Smooth muscle cell (in vitro differentiated cells): ENCODE data around the gene TMEM19. TPM values are rescaled to one million over a fixed set of nuclear protein-coding genes. Genes with fewer than 3 reads are reported as not detected.

ENCODE experiments used
- DNase-seq: peaks from one replicate; lab custom pipeline; 2025; ENCODE audit not compliant: unreplicated experiment; lab: John Stamatoyannopoulos, UW
- H2AFZ ChIP-seq: fragments of 200-600 bp; sonication (generic); 2 replicates; pipeline ENCODE4 v1.6.0; 2016; ENCODE audit warnings: antibody characterized with exemption, low read depth, mild to moderate bottlenecking
- H3F3A ChIP-seq: fragments of 200-600 bp; sonication (generic); 2 replicates; pipeline ENCODE4 v1.6.0; 2017; ENCODE audit warnings: antibody characterized with exemption, low read depth
- H3K27ac ChIP-seq: fragments of 200-600 bp; sonication (generic); 2 replicates; pipeline ENCODE4 v1.5.1; 2016; ENCODE audit warnings: low read depth, mild to moderate bottlenecking
- H3K27me3 ChIP-seq: fragments of 200-600 bp; sonication (generic); 2 replicates; pipeline ENCODE4 v1.6.1; 2016; ENCODE audit warnings: low read depth, mild to moderate bottlenecking
- H3K36me3 ChIP-seq: fragments of 200-600 bp; sonication (generic); 2 replicates; pipeline ENCODE4 v1.5.1; 2016; ENCODE audit warnings: low read depth
- H3K4me1 ChIP-seq: fragments of 200-600 bp; sonication (generic); 2 replicates; pipeline ENCODE4 v1.5.1; 2016; ENCODE audit warnings: low read depth
- H3K4me2 ChIP-seq: fragments of 200-600 bp; sonication (generic); 2 replicates; pipeline ENCODE4 v1.6.0; 2016; ENCODE audit warnings: mild to moderate bottlenecking
- H3K4me3 ChIP-seq: fragments of 200-600 bp; sonication (generic); 2 replicates; pipeline ENCODE4 v1.5.1; 2016; ENCODE audit warnings: mild to moderate bottlenecking
- H3K79me2 ChIP-seq: fragments of 200-600 bp; sonication (generic); 2 replicates; pipeline ENCODE4 v1.6.0; 2016; ENCODE audit warnings: low read depth, mild to moderate bottlenecking
- H3K9ac ChIP-seq: fragments of 200-600 bp; sonication (generic); 2 replicates; pipeline ENCODE4 v1.6.0; 2016; ENCODE audit warnings: low read depth
- H3K9me3 ChIP-seq: fragments of 200-600 bp; sonication (generic); replicated peaks from 2 replicates; pipeline ENCODE4 v1.5.1; 2016; ENCODE audit warnings: low read depth
- H4K20me1 ChIP-seq: fragments of 200-600 bp; sonication (generic); 2 replicates; pipeline ENCODE4 v1.6.0; 2016; ENCODE audit warnings: low read depth
- CTCF ChIP-seq: fragments of 200-600 bp; sonication (generic); IDR thresholded peaks from 2 replicates; pipeline ENCODE4 v1.5.1; 2017; ENCODE audit warnings: borderline replicate concordance, mild to moderate bottlenecking, antibody characterized with exemption; ENCODE audit not compliant: insufficient read depth, poor library complexity, severe bottlenecking
- WGBS: methylation state at CpG from one replicate; pipeline ENCODE4 v1.1.7; 2016; ENCODE audit warnings: low lambda C conversion rate; 5-methylcytosine and 5-hydroxymethylcytosine counted together
- polyA plus RNA-seq: library from polyadenylated mRNA; unstranded; fragments of >200 nt; fragmentation: Nextera tagmentation; extraction: Ambion mirVana; gene quantifications from 2 replicates; pipeline ENCODE4 v1.2.1, GENCODE V29; 2016
- total RNA-seq: library from RNA; depleted of rRNA; stranded (reverse); fragments of >200 nt; gene quantifications from 2 replicates; pipeline ENCODE4 v1.2.3, GENCODE V29; 2014

Gene TMEM19
- total and polyA plus RNA-seq, 2 experiments from 2014 or later, result 8.3 to 19.6 TPM

- no peak for TF ChIP-seq CTCF
- H3K4me1 ChIP-seq, result no peaks in the 10 kb centered on the region
Observed at GRCh38 chr12:71645268-71645667, 40.6 kb upstream of the TMEM19 start.

GRCh38 chr12:71646512-71646911, 39.4 kb upstream of the TMEM19 start:
- Histone ChIP-seq H3K36me3 (peaks cover 30% of the 10 kb centered on the region), H3K9ac (no peak overlapping the region), H3K4me1 (no peaks in the 10 kb centered on the region), H3K4me3 (no peak overlapping the region), H3K4me2 (no peak overlapping the region), H3K27me3 (no peaks in the 10 kb centered on the region), H4K20me1 (peaks cover 99% of the 10 kb centered on the region), H3K79me2 (peaks cover 90% of the 10 kb centered on the region), H3F3A (peaks cover 3% of the 10 kb centered on the region), H2AFZ (no peak overlapping the region), H3K9me3 (no peaks in the 10 kb centered on the region), H3K27ac (no peak overlapping the region)
- 85% methylated on average over 3 of the region's 3 CpGs for WGBS
- no peak for DNase-seq
- no peak for TF ChIP-seq CTCF

More at GRCh38 chr12:71645268-71645667, 40.6 kb upstream of the TMEM19 start:
- DNase-seq, result no peak
- Histone ChIP-seq H3K36me3 (peaks cover 30% of the 10 kb centered on the region), H3K79me2 (peaks cover 90% of the 10 kb centered on the region), H3K9ac (no peak overlapping the region), H2AFZ (no peak overlapping the region), H3K4me3 (no peak overlapping the region), H3K4me2 (no peak overlapping the region), H3K9me3 (no peaks in the 10 kb centered on the region), H3F3A (peaks cover 3% of the 10 kb centered on the region), H3K27ac (no peak overlapping the region), H4K20me1 (peaks cover 97% of the 10 kb centered on the region), H3K27me3 (no peaks in the 10 kb centered on the region)
- 97% methylated on average over 3 of the region's 3 CpGs for WGBS

GRCh38 chr12:71648537-71648936, 37.3 kb upstream of the TMEM19 start:
- Histone ChIP-seq H3K4me1 (no peaks in the 10 kb centered on the region), H2AFZ (no peak overlapping the region), H3K9me3 (no peaks in the 10 kb centered on the region), H3F3A (peaks cover 4% of the 10 kb centered on the region), H3K4me2 (no peak overlapping the region), H4K20me1 (peaks cover 100% of the 10 kb centered on the region), H3K79me2 (peaks cover 96% of the 10 kb centered on the region), H3K27ac (no peak overlapping the region), H3K9ac (no peak overlapping the region), H3K4me3 (no peak overlapping the region), H3K27me3 (no peaks in the 10 kb centered on the region), H3K36me3 (peaks cover 36% of the 10 kb centered on the region)
- DNase-seq, result no peak
- TF ChIP-seq CTCF, result no peak
- 91% methylated on average over 4 of the region's 4 CpGs for WGBS

- no peaks in the 10 kb centered on the region for H3K27me3 ChIP-seq
- H3K79me2 ChIP-seq, result peaks cover 96% of the 10 kb centered on the region
- TF ChIP-seq CTCF, result no peak
- peaks cover 4% of the 10 kb centered on the region for H3F3A ChIP-seq
- H3K4me1 ChIP-seq, result no peaks in the 10 kb centered on the region
- peaks cover 100% of the 10 kb centered on the region for H4K20me1 ChIP-seq
- H3K4me2 ChIP-seq, result no peak overlapping the region
- no peak overlapping the region for H2AFZ ChIP-seq
- no peak overlapping the region for H3K4me3 ChIP-seq
- no peak overlapping the region for H3K9ac ChIP-seq
- H3K9me3 ChIP-seq, result peaks cover 4% of the 10 kb centered on the region
- peaks cover 36% of the 10 kb centered on the region for H3K36me3 ChIP-seq
- WGBS, result 100% methylated on average over 2 of the region's 2 CpGs
- no peak for DNase-seq
- H3K27ac ChIP-seq, result no peak overlapping the region
Observed at GRCh38 chr12:71649401-71649800, 36.5 kb upstream of the TMEM19 start.
